Fibroblast of mammary gland (primary cell): Measurements from ENCODE around the gene ARHGEF40.

Source experiments
- DNase-seq: peaks from one replicate; pipeline ENCODE4 v3.0.0-alpha.2; 2010; ENCODE audit warnings: low read depth
- H3K4me3 ChIP-seq: 2 replicates; pipeline ENCODE4 v1.5.1; 2011; ENCODE audit warnings: low read depth, mild to moderate bottlenecking, low read length, moderate library complexity; ENCODE audit not compliant: control insufficient read depth
- CTCF ChIP-seq: conservative IDR thresholded peaks from 2 replicates; pipeline ENCODE4 v1.5.1; 2011; ENCODE audit warnings: low read depth, low read length, inconsistent platforms; ENCODE audit not compliant: control insufficient read depth, insufficient read depth

ARHGEF40 gene

GRCh38 chr14:21055432-21056117 lies 14.5 kb upstream of the ARHGEF40 start:
- H3K4me3 ChIP-seq: no peak overlapping the region
- TF ChIP-seq CTCF: no peak
- no peak for DNase-seq

- TF ChIP-seq CTCF: no peak
- peak; percentile 79 for DNase-seq
- no peak overlapping the region for H3K4me3 ChIP-seq
These were observed 13.5 kb upstream of the ARHGEF40 start for GRCh38 chr14:21056520-21057163.

- DNase-seq: peak; percentile 55
- H3K4me3 ChIP-seq: no peak within 1 kb of the TSS
- peak; percentile 19 for TF ChIP-seq CTCF
These were observed 12.1 kb upstream of the ARHGEF40 start, which contains the start of gene RNASE8 for GRCh38 chr14:21057803-21058675. Gene RNASE8 (plus strand): TSS chr14:21057822. CDS start chr14:21057893, 71 bp downstream.

GRCh38 chr14:21058903-21059302 lies 11.2 kb upstream of the ARHGEF40 start:
- no peak overlapping the region for H3K4me3 ChIP-seq
- no peak for DNase-seq
- TF ChIP-seq CTCF: no peak

GRCh38 chr14:21059842-21060613 lies 10.1 kb upstream of the ARHGEF40 start:
- no peak for TF ChIP-seq CTCF
- DNase-seq: no peak
- H3K4me3 ChIP-seq: no peak overlapping the region
